ENCODE results near the gene ATP6V0D1. TPM values are rescaled to one million over a fixed set of nuclear protein-coding genes. Genes with fewer than 3 reads are reported as not detected.

Gene ATP6V0D1
- total and polyA plus RNA-seq, 2 experiments from 2014 or later: 20.6 to 68.7 TPM

GRCh38 chr16:67398546-67399217 lies 82.3 kb downstream of the ATP6V0D1 start (continued):
- TF ChIP-seq ETS1 (IDR thresholded peaks at IDR 0.05) (no peak), CTCF (conservative IDR thresholded peaks at IDR 0.05; ENCODE audit: low read depth in 2 of 2) (no peak), EZH2 (IDR thresholded peaks at IDR 0.05; ENCODE audit: low read depth, unreplicated experiment) (no peak), STAT1 (IDR thresholded peaks at IDR 0.05; ENCODE audit: unreplicated experiment) (no peak), EZH2phosphoT487 (IDR thresholded peaks at IDR 0.05; ENCODE audit: unreplicated experiment) (no peak)

- Mint-ChIP-seq H3K4me3 (no peak overlapping the region), H3K9me3 (no peaks in the 10 kb centered on the region), H3K36me3 (ENCODE audit: low read depth) (no peaks in the 10 kb centered on the region; the same call in 2 of the 3 replicates), H3K4me1 (peaks cover 21% of the 10 kb centered on the region), H3K27me3 (ENCODE audit: insufficient read depth, low read depth, poor library complexity) (peaks cover 41% of the 10 kb centered on the region), H3K27ac (no peak overlapping the region)
- no peaks in the 10 kb centered on the region for H4K20me1 ChIP-seq (replicated peaks; ENCODE audit: insufficient read depth)
- peaks cover 34% of the 10 kb centered on the region for H3K27me3 ChIP-seq (ENCODE audit: insufficient read depth)
- H3K36me3 ChIP-seq (ENCODE audit: insufficient read depth): no peaks in the 10 kb centered on the region
- no peaks in the 10 kb centered on the region for H3K79me2 ChIP-seq (replicated peaks; ENCODE audit: insufficient read depth)
- DNase-seq (ENCODE audit: low spot score): no peak
- H3K4me3 ChIP-seq: no peak overlapping the region
- H3K4me2 ChIP-seq: no peak overlapping the region
- no peak for TF ChIP-seq ETS1 (IDR thresholded peaks at IDR 0.05)
- TF ChIP-seq CTCF (conservative IDR thresholded peaks at IDR 0.05; ENCODE audit: low read depth in 2 of 2): peak in 1 of 2 experiments; percentile 29; a peak in 2 of 4 replicates
- H3K4me1 ChIP-seq (ENCODE audit: insufficient read depth): peaks cover 29% of the 10 kb centered on the region
- no peak overlapping the region for H3K27ac ChIP-seq (ENCODE audit: low read depth)
- H3F3A ChIP-seq (replicated peaks; ENCODE audit: low read depth): 0 out of 2 replicates have a peak, but pooled peaks cover 10% of the 10 kb centered on the region
- no peak for ATAC-seq
- H3K9me2 ChIP-seq (ENCODE audit: insufficient read depth): no peaks in the 10 kb centered on the region
- H2AFZ ChIP-seq: no peak overlapping the region
Measured at GRCh38 chr16:67397812-67398545, 83.0 kb downstream of the ATP6V0D1 start.
